ENCODE data around the gene SCGB1D2.
"Not testable (repeated sequence)": the region's sequence is repeated elsewhere in the genome, so short reads cannot be mapped to it uniquely, and the experiment has no call there.

The SCGB1D2 gene

DNA sequence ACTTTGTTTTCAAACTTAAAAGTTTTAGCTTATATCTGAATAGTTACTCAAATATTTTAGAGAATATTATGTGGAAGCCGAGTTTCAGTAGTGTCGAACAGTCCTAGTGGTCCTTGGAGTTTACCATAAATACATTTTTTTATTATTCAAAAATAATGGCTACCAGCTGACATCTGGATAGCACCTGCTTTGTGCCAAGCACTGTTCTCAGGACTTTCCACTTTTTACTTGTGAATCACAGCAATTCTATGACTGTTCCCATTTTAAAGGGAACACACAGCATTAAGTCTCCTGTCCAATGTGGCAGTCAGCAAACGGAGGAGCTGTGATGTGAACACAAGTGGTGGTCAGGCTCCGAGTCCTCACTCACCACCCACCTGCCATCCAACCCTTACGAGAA lies 37.6 kb upstream of the SCGB1D2 start:
- H3K4me3 ChIP-seq (ENCODE audit: low read depth, low read length) = no peak overlapping the region
- CTCF ChIA-PET = interaction anchor here (1.0 kb wide), 1 partner anchor 9 kb away, joined by 3 read pairs; no protein-coding TSS in a partner anchor
- POLR2A ChIA-PET = no interaction called here
- TF ChIP-seq, protein P1, sequence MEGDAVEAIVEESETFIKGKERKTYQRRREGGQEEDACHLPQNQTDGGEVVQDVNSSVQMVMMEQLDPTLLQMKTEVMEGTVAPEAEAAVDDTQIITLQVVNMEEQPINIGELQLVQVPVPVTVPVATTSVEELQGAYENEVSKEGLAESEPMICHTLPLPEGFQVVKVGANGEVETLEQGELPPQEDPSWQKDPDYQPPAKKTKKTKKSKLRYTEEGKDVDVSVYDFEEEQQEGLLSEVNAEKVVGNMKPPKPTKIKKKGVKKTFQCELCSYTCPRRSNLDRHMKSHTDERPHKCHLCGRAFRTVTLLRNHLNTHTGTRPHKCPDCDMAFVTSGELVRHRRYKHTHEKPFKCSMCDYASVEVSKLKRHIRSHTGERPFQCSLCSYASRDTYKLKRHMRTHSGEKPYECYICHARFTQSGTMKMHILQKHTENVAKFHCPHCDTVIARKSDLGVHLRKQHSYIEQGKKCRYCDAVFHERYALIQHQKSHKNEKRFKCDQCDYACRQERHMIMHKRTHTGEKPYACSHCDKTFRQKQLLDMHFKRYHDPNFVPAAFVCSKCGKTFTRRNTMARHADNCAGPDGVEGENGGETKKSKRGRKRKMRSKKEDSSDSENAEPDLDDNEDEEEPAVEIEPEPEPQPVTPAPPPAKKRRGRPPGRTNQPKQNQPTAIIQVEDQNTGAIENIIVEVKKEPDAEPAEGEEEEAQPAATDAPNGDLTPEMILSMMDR (IDR thresholded peaks at IDR 0.05; ENCODE audit: insufficient read depth, low read length, missing control alignments) = no peak
- DNase-seq (ENCODE audit: low read depth, low spot score) = no peak

DNA sequence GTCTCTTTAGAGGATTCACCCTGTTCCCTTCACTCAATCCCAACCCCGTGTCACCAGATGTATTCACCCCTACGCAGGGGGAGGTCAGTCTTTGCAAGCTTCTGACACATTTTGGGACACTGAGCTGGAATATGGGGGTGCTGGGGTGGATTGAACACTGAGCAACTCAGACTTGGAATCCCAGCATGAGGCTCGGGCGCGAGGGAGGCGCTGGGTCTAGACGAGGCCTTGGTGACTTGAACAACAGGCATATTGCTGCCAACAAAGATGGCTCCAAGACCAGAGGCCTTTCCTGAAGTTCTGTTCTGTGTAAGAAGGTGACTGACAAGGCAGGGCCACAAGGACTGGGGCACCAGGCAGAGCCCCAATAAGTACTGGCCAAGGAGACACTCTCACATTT lies 36.6 kb upstream of the SCGB1D2 start:
- no peak overlapping the region for H3K4me3 ChIP-seq (ENCODE audit: low read depth, low read length)
- CTCF ChIA-PET = no interaction called here
- POLR2A ChIA-PET = no interaction called here
- TF ChIP-seq, protein P1 (IDR thresholded peaks at IDR 0.05; ENCODE audit: insufficient read depth, low read length, missing control alignments) = no peak
- no peak for DNase-seq (ENCODE audit: low read depth, low spot score)

DNA sequence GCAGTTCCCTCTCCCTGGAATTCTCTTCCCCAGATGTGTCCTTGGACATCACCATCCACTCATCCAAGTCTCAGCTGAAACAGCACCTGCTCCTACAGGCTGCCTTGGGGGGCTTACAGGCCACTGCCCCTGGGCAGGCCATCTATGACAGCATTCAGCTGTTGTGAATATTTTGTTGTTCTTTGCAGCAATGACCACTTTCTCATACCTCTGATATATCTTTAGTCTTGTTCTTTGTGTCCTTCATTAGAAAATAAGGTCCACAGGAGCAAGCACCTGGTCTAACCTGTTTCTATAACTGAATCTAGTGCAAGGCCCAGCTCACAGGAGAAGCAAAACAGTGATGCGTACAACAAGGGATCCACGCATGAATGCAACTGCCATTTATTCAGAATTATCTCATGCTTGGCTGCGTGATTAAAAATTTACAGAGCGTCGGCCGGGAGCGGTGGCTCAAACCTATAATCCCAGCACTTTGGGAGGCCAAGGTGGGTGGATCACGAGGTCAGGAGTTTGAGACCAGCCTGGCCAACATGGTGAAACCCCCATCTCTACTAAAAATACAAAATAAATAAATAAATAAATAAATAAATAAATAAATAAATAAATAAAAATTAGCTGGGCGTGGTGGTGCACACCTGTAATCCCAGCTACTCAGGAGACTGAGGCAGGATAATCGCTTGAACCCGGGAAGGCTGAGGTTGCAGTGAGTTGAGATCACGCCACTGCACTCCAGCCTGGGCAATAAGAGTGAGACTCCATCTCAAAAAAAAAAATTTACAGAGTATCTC lies 35.6 kb upstream of the SCGB1D2 start:
- CTCF ChIA-PET; H3K4me3 ChIP-seq (ENCODE audit: low read depth, low read length); POLR2A ChIA-PET; DNase-seq (ENCODE audit: low read depth, low spot score): not testable (repeated sequence)

DNA sequence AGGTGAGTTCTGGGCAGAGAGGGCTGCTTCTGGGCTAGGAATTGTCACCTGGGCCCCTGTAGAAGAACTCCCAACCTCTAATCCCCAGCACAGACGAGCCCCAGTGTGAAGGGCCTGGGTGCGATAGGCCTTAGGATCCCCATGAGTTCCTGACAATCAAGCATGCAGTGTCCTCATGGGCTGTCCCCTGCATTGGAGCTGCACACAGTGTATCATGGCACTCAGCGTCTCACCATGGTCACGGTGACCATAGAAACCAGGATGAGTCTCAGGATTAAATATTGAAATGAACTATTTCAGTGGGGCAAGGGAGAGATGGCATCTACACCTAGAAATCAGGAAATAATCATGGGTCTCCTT lies 33.3 kb upstream of the SCGB1D2 start:
- ChIA-PET POLR2A (no interaction called here), CTCF (interaction anchor here (0.5 to 1.5 kb wide), 2 partner anchors 28 to 412 kb away, joined by 3 to 4 read pairs; no protein-coding TSS in a partner anchor)
- TF ChIP-seq, protein P1 (IDR thresholded peaks at IDR 0.05; ENCODE audit: insufficient read depth, low read length, missing control alignments) = no peak
- DNase-seq (ENCODE audit: low read depth, low spot score) = no peak
- no peak overlapping the region for H3K4me3 ChIP-seq (ENCODE audit: low read depth, low read length)

DNA sequence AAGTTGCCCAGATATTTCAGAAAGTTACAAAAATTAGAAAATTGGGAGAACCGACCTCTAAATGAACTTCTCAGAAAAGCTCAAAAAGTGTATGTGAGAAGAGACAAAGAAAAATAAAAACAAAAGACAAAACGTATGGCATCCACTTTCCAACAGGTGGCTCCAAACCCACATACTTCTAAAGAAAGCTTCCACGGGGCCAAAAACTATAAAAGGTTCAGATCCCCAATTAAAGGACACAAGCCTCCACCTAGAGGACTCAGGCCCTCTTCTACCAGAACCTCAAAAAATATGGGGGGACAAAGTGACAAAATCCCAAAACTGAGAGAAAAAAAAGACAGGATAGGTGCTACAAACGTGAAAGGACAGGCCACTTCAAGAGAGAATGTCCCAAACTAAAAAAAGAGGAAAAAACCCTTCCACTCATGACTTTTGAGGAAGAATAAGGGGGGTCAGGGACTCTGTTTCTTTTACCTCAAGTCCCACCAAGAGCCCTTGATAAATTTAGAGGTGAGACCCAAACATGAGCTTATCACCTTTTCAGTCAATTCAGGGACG lies 24.8 kb upstream of the SCGB1D2 start:
- no peak for DNase-seq (ENCODE audit: low read depth, low spot score)
- POLR2A ChIA-PET = interaction anchor here (0.6 kb wide), 1 partner anchor 416 kb away, joined by 3 read pairs; no protein-coding TSS in a partner anchor
- no peak overlapping the region for H3K4me3 ChIP-seq (ENCODE audit: low read depth, low read length)
- CTCF ChIA-PET = interaction anchor here (1.0 to 1.5 kb wide), 4 partner anchors 18 to 163 kb away, joined by 4 to 5 read pairs (median 5); no protein-coding TSS in a partner anchor
- TF ChIP-seq, protein P1 (IDR thresholded peaks at IDR 0.05; ENCODE audit: insufficient read depth, low read length, missing control alignments) = peak; percentile 0

DNA sequence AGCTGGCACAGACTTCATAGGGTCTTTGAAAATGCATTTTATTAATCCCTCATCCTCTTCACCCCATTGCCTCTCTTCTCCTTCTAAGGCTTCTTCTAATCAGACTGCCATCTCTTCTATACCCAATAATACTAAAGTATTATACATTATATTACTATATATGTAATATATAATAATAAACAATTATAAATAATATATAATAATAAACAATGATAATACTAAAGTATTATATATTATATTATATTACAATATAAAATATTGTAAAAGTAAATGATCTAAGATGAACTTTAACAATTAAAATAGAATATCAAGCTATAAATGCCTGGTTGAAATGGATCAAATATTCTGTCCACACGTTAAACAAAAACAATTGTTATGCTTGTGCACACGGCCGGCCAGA lies 20.5 kb upstream of the SCGB1D2 start:
- POLR2A ChIA-PET = no interaction called here
- TF ChIP-seq, protein P1 (IDR thresholded peaks at IDR 0.05; ENCODE audit: insufficient read depth, low read length, missing control alignments) = no peak
- CTCF ChIA-PET = interaction anchor here (1.9 kb wide), 1 partner anchor 89 kb away, joined by 9 read pairs; no protein-coding TSS in a partner anchor
- no peak for DNase-seq (ENCODE audit: low read depth, low spot score)
- no peak overlapping the region for H3K4me3 ChIP-seq (ENCODE audit: low read depth, low read length)
